Fibroblast of lung (primary cell): Measurements from ENCODE around the gene TMBIM6.

Experiments
- EZH2 ChIP-seq: IDR thresholded peaks from 2 replicates; pipeline ENCODE4 v1.5.1; 2012; ENCODE audit warnings: low read length, control low read depth, mild to moderate bottlenecking; ENCODE audit errors: missing control alignments
- TF ChIP-seq, protein P1 (sequence below), 2 donors: IDR thresholded peaks in 1 of 2; conservative IDR thresholded peaks in 1 of 2; 1 replicate in 1 of 2; 2 replicates in 1 of 2; pipeline ENCODE4 v1.5.1; 2011 to 2012; ENCODE audit warnings: low read length in 2 of 2, control low read depth in 1 of 2, inconsistent platforms in 1 of 2, low read depth in 1 of 2, mild to moderate bottlenecking in 1 of 2

DNA sequence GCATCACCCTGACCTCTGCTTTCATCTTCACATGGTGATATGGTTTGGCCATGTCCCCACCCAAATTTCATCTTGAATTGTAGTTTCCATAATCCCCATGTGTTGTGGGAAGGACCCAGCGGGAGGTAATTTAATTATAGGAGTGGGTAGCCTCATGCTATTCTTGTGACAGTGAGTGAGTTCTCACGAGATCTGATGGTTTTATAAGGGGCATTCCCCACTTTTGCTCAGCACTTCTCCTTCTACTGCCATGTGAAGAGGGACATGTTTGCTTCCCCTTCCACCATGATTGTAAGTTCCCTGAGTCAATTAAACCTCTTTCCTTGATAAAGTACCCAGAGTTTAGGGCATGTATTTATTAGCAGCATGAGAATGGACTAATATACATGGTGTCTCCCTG, 38.2 kb downstream of the TMBIM6 start:
- TF ChIP-seq, protein P1, sequence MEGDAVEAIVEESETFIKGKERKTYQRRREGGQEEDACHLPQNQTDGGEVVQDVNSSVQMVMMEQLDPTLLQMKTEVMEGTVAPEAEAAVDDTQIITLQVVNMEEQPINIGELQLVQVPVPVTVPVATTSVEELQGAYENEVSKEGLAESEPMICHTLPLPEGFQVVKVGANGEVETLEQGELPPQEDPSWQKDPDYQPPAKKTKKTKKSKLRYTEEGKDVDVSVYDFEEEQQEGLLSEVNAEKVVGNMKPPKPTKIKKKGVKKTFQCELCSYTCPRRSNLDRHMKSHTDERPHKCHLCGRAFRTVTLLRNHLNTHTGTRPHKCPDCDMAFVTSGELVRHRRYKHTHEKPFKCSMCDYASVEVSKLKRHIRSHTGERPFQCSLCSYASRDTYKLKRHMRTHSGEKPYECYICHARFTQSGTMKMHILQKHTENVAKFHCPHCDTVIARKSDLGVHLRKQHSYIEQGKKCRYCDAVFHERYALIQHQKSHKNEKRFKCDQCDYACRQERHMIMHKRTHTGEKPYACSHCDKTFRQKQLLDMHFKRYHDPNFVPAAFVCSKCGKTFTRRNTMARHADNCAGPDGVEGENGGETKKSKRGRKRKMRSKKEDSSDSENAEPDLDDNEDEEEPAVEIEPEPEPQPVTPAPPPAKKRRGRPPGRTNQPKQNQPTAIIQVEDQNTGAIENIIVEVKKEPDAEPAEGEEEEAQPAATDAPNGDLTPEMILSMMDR (conservative IDR thresholded peaks at IDR 0.05 in 1 of 2, IDR thresholded peaks at IDR 0.05 in 1 of 2; ENCODE audit: low read depth in 1 of 2, low read length in 2 of 2), result no peak
- no peak for TF ChIP-seq EZH2
